H1 (cell line): ENCODE measurements around the gene CDCA5. TPM values are rescaled to one million over a fixed set of nuclear protein-coding genes. Genes with fewer than 3 reads are reported as not detected.

ENCODE experiments used
- CREB1 ChIP-seq: IDR thresholded peaks from 2 replicates; pipeline ENCODE4 v1.6.1; 2012; ENCODE audit warnings: inconsistent platforms
- MAFK ChIP-seq: IDR thresholded peaks from 2 replicates; pipeline ENCODE4 v1.6.1; 2012; ENCODE audit warnings: low read depth, mild to moderate bottlenecking, improper control_type of control experiment, low read length
- SIN3A ChIP-seq, 2 experiments: IDR thresholded peaks in 1 of 2; conservative IDR thresholded peaks in 1 of 2; 2 replicates each; pipeline ENCODE4 v1.6.1; 2011 to 2012; ENCODE audit warnings: low read length in 2 of 2, improper control_type of control experiment in 1 of 2, low read depth in 1 of 2, mild to moderate bottlenecking in 1 of 2
- ZNF274 ChIP-seq: IDR thresholded peaks from 2 replicates; pipeline ENCODE4 v1.7.0; 2012; ENCODE audit warnings: low read length, borderline replicate concordance; ENCODE audit errors: extremely low read depth
- polyA plus RNA-seq, 7 experiments: library from polyadenylated mRNA; depleted of rRNA in 3 of 7; stranded (reverse) in 5 of 7; unstranded in 2 of 7; fragments of >200 nt in 5 of 7; fragments of 200-250 nt in 2 of 7; gene quantifications; 1 replicate in 5 of 7; 2 replicates in 1 of 7; 4 replicates in 1 of 7; pipeline versions ENCODE4 v1.2.1 to v1.2.3, GENCODE V29; 2011 to 2013; ENCODE audit warnings: missing spikeins in 2 of 7, mixed read lengths in 2 of 7
- total RNA-seq: library from RNA; stranded (reverse); fragmentation: NEBNext Ultra II Directional; extraction: Animal tissue kit (Norgen Biotek cat#: 25700); gene quantifications from 2 replicates; pipeline ENCODE4 v1.2.1, GENCODE V29; 2021

CDCA5 gene
- total and polyA plus RNA-seq, 2 of the 8 experiments (the other 6 are each of a cell fraction or from before 2014, with no cell fraction given): 39.2 to 87.0 TPM

DNA sequence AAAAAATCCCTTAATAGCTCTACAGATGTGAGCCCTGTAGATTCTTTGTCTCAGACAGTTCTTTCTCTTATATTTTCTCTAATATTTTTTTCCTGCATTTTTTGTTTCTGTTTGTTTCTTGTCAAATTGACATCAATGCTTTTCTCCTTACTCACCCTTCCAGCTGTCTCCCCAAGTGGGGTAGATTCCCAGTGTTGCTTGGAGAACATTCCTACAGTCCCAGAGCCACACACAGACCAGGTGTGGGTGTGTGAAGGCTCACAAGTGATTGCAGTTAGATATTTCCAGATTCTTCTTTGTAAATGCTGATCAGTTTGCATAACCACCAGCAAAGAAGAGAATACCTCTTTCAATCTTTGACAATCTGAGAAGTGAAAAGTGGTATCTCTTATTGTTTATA, 19.6 kb upstream of the CDCA5 start (continued):
- no peak for TF ChIP-seq MAFK
- no peak for TF ChIP-seq ZNF274
- no peak for TF ChIP-seq SIN3A (conservative IDR thresholded peaks at IDR 0.05 in 1 of 2, IDR thresholded peaks at IDR 0.05 in 1 of 2; ENCODE audit: low read depth in 1 of 2, low read length in 2 of 2)
- no peak for TF ChIP-seq CREB1
